HFFc6 (cell line): ENCODE measurements around the gene ADAM22. TPM values are rescaled to one million over a fixed set of nuclear protein-coding genes. Genes with fewer than 3 reads are reported as not detected.

Source experiments
- DNase-seq: peaks from one replicate; pipeline ENCODE4 v3.0.0-alpha.2; 2018
- H3K27ac Mint-ChIP-seq: 2 replicates; pipeline ENCODE4 v1.8.0; 2020; ENCODE audit warnings: mild to moderate bottlenecking, mixed read lengths
- H3K27me3 Mint-ChIP-seq: 2 replicates; pipeline ENCODE4 v1.8.0; 2021; ENCODE audit warnings: mild to moderate bottlenecking, moderate library complexity, mixed read lengths; ENCODE audit not compliant: insufficient read depth
- H3K36me3 Mint-ChIP-seq: 2 replicates; pipeline ENCODE4 v1.8.0; 2021; ENCODE audit warnings: low read depth, mixed read lengths
- H3K4me1 Mint-ChIP-seq: 2 replicates; pipeline ENCODE4 v1.8.0; 2020; ENCODE audit warnings: low read depth, mixed read lengths
- H3K4me3 Mint-ChIP-seq: 2 replicates; pipeline ENCODE4 v1.8.0; 2020; ENCODE audit warnings: mild to moderate bottlenecking, moderate library complexity, mixed read lengths
- H3K9me3 Mint-ChIP-seq: 2 replicates; pipeline ENCODE4 v1.8.0; 2020; ENCODE audit warnings: mild to moderate bottlenecking, mixed read lengths
- total RNA-seq, 6 experiments: library from RNA; stranded (reverse); fragmentation: NEBNext Ultra II Directional; extraction: Animal tissue kit (Norgen Biotek cat#: 25700); gene quantifications; 2 replicates in 1 of 6; 3 replicates in 5 of 6; pipeline ENCODE4 v1.2.3, GENCODE V29; 2021
- TF ChIP-seq, protein P1 (sequence below): fragments of 200-600 bp; sonication (generic); IDR thresholded peaks from 2 replicates; pipeline ENCODE4 v1.5.0; 2021; ENCODE audit warnings: antibody characterized with exemption, mild to moderate bottlenecking

Gene ADAM22
- total RNA-seq, 6 experiments from 2014 or later: 0.05 to 0.24 (median 0.12) TPM; not detected in 1

DNA sequence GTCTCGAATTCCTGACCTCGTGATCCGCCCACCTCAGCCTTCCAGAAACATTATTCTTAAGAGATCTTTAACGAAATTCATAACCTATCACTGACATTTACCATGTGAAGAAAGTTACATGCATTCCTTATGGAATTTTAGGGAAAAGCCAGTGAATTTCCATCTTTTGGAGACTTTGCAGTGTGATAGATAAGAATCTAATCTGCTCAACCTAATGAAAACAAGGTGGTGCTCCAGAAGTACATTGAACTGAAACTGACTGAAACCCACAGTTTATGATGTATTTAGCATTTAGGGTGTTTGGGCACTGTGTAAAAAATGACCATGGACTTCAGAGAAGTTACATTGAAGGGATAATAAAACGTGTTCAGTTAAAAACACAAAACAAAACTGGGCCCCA, 242.1 kb downstream of the ADAM22 start:
- no peak overlapping the region for H3K4me3 Mint-ChIP-seq
- peaks cover 2% of the 10 kb centered on the region for H3K27me3 Mint-ChIP-seq
- H3K27ac Mint-ChIP-seq: no peak overlapping the region
- no peaks in the 10 kb centered on the region for H3K9me3 Mint-ChIP-seq
- H3K4me1 Mint-ChIP-seq: no peaks in the 10 kb centered on the region
- TF ChIP-seq, protein P1, sequence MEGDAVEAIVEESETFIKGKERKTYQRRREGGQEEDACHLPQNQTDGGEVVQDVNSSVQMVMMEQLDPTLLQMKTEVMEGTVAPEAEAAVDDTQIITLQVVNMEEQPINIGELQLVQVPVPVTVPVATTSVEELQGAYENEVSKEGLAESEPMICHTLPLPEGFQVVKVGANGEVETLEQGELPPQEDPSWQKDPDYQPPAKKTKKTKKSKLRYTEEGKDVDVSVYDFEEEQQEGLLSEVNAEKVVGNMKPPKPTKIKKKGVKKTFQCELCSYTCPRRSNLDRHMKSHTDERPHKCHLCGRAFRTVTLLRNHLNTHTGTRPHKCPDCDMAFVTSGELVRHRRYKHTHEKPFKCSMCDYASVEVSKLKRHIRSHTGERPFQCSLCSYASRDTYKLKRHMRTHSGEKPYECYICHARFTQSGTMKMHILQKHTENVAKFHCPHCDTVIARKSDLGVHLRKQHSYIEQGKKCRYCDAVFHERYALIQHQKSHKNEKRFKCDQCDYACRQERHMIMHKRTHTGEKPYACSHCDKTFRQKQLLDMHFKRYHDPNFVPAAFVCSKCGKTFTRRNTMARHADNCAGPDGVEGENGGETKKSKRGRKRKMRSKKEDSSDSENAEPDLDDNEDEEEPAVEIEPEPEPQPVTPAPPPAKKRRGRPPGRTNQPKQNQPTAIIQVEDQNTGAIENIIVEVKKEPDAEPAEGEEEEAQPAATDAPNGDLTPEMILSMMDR: no peak
- no peak for DNase-seq
- H3K36me3 Mint-ChIP-seq: no peaks in the 10 kb centered on the region

DNA sequence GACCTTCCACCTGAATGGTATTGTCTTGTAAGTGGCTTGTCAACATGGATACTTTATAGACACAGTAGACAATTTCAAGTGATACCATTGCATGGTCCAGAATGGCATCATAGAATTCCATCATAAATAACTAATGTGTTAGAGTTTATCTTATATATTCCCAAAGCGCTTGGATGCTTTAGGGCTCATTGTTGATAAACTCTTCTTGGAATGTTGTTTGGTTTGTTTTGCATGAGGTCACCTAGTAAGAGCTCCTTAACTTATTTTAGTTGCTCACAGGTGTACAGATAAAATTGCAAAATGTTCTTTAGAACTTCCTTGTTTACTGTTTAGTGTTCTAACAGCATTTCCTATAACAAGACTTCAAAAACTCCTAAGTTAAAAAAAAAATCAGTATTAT, 249.0 kb downstream of the ADAM22 start:
- Mint-ChIP-seq H3K27ac (no peak overlapping the region), H3K4me1 (peaks cover 20% of the 10 kb centered on the region), H3K36me3 (no peaks in the 10 kb centered on the region), H3K9me3 (no peaks in the 10 kb centered on the region), H3K27me3 (peaks cover 2% of the 10 kb centered on the region; the same call in 1 of the 2 replicates), H3K4me3 (no peak overlapping the region)
- no peak for DNase-seq
- TF ChIP-seq, protein P1: no peak

DNA sequence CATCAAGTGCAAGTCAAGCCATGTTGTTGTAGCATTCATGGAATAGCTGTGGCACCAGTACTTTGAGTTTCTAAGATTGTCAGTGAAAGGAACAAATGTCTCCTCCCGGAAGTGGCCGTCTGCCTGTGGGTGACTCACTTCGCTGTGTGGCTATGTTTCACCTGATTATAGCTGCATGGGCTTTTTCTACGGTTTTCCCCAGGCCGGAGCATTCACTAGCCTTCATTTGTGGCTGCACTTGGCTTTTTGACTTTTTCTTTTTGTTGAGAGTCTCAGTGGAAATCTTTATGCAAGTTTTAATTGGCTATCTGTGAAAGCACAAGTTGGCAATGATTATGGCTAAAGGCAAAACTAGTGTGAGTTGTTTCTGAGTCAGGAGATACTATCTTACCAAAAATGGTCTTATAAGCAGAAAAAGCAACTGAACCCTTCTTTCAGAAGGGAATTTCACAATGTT, 250.8 kb downstream of the ADAM22 start:
- Mint-ChIP-seq H3K27me3 (peaks cover 2% of the 10 kb centered on the region; the same call in 1 of the 2 replicates), H3K36me3 (no peaks in the 10 kb centered on the region), H3K4me3 (peak overlapping the region; percentile 22), H3K4me1 (peaks cover 20% of the 10 kb centered on the region), H3K27ac (peak overlapping the region; percentile 58), H3K9me3 (no peaks in the 10 kb centered on the region)
- TF ChIP-seq, protein P1: no peak
- peak; percentile 62 for DNase-seq

DNA sequence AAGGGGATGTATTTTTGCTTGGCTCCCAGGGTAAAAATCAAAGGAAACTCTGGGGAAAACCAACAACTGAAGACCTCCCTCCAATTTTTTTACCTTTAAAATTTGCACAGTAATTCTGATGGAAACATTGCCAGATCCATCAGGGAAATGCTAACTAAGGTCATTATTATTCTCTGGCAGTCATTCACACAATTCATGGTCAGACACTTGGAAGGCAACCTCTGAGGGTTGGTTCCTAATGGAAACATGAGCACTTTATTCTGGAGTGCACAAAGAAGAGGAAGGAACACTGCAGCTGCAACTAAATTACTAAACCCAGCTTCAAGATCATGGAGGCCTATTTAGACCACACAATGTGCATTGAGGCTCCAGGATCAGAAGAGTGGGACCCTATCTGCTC, 251.6 kb downstream of the ADAM22 start:
- TF ChIP-seq, protein P1: no peak
- Mint-ChIP-seq H3K4me3 (no peak overlapping the region), H3K4me1 (peaks cover 20% of the 10 kb centered on the region), H3K9me3 (no peaks in the 10 kb centered on the region), H3K27me3 (peaks cover 2% of the 10 kb centered on the region; the same call in 1 of the 2 replicates), H3K27ac (no peak overlapping the region), H3K36me3 (no peaks in the 10 kb centered on the region)
- no peak for DNase-seq

DNA sequence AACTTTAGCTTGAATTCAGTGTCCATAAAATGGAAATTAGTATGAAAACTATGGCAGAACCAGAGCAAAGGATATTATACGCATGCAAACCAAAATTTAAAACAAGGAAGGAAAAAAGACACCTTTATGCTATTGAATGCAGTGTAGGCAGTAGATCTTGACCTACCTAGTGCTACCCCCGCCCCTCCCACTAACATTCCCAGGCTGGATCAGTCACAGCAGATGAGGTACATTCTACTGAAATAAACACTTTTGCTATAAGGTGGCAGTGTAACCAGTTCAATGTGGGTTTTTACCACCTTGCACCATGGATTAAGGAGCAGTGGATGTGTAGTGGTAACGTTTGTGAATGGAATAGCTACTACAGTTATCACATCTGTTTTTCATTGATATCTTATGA, 257.9 kb downstream of the ADAM22 start:
- Mint-ChIP-seq H3K4me1 (no peaks in the 10 kb centered on the region), H3K36me3 (no peaks in the 10 kb centered on the region)
- TF ChIP-seq, protein P1: no peak

DNA sequence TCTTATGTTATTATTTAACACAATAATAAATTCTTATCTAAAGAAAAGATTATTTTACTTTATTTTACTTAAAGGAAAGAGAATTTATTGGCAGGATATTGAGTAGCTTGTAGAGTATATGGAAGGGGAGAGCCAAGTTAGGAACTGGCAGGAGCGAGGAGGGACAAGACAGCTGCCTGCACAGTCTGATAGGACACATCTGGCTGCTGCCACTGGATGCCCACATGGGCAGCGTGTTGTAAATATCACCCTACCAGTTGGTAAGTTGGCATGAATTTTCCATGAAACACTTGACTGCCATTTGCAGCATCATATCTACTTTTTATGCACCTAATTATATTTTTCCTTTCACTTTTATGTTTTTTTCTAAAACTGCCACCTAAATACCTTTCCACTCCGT, 266.2 kb downstream of the ADAM22 start:
- no peak for DNase-seq
- no peak overlapping the region for H3K4me3 Mint-ChIP-seq
- no peaks in the 10 kb centered on the region for H3K9me3 Mint-ChIP-seq
- H3K36me3 Mint-ChIP-seq: peaks cover 17% of the 10 kb centered on the region
- no peaks in the 10 kb centered on the region for H3K4me1 Mint-ChIP-seq
- TF ChIP-seq, protein P1: no peak
- H3K27me3 Mint-ChIP-seq: 0 out of 2 replicates have a peak, but pooled peaks cover 2% of the 10 kb centered on the region
- no peak overlapping the region for H3K27ac Mint-ChIP-seq

More for the DNA sequence above, 257.9 kb downstream of the ADAM22 start:
- Mint-ChIP-seq H3K4me3 (no peak overlapping the region), H3K27me3 (peaks cover 9% of the 10 kb centered on the region), H3K9me3 (no peaks in the 10 kb centered on the region), H3K27ac (no peak overlapping the region)
- DNase-seq: no peak
